Mesendoderm (in vitro differentiated cells): ENCODE data around the gene MOB2.

ENCODE experiments used
- DNase-seq: peaks from one replicate; pipeline ENCODE4 v3.0.0; 2013
- H2AK5ac ChIP-seq: 2 replicates; pipeline ENCODE4 v1.6.1; 2013; ENCODE audit warnings: low read length, inconsistent platforms
- H2BK120ac ChIP-seq: 2 replicates; pipeline ENCODE4 v1.6.1; 2013; ENCODE audit warnings: low read depth, mild to moderate bottlenecking, low read length, moderate library complexity, mixed read lengths
- H2BK15ac ChIP-seq: replicated peaks from 2 replicates; pipeline ENCODE4 v1.6.1; 2013; ENCODE audit warnings: low read depth, mild to moderate bottlenecking, moderate library complexity
- H2BK5ac ChIP-seq: 2 replicates; pipeline ENCODE4 v1.6.1; 2013; ENCODE audit warnings: low read length, inconsistent platforms
- H3K18ac ChIP-seq: 2 replicates; pipeline ENCODE4 v1.6.1; 2013; ENCODE audit warnings: mild to moderate bottlenecking, low read length, mixed read lengths
- H3K23ac ChIP-seq: one replicate; pipeline ENCODE4 v1.6.1; 2013; ENCODE audit warnings: low read length
- H3K27ac ChIP-seq: 2 replicates; pipeline ENCODE4 v1.5.1; 2013; ENCODE audit warnings: low read depth, mild to moderate bottlenecking, inconsistent platforms, low read length, moderate library complexity
- H3K27me3 ChIP-seq: 2 replicates; pipeline ENCODE4 v1.6.1; 2013; ENCODE audit warnings: low read length, control low read depth, mild to moderate bottlenecking, inconsistent platforms; ENCODE audit not compliant: insufficient read depth, poor library complexity
- H3K36me3 ChIP-seq: 2 replicates; pipeline ENCODE4 v1.6.1; 2013; ENCODE audit warnings: low read length, inconsistent platforms; ENCODE audit not compliant: control insufficient read depth, insufficient read depth
- H3K4ac ChIP-seq: one replicate; pipeline ENCODE4 v1.6.1; 2013; ENCODE audit warnings: low read depth, mild to moderate bottlenecking, low read length, moderate library complexity
- H3K4me1 ChIP-seq: 2 replicates; pipeline ENCODE4 v1.6.1; 2013; ENCODE audit warnings: low read depth, low read length, inconsistent platforms; ENCODE audit not compliant: control insufficient read depth
- H3K4me2 ChIP-seq: 2 replicates; pipeline ENCODE4 v1.6.1; 2013; ENCODE audit warnings: low read length
- H3K4me3 ChIP-seq: 2 replicates; pipeline ENCODE4 v1.5.1; 2013; ENCODE audit warnings: mild to moderate bottlenecking, low read length
- H3K56ac ChIP-seq: one replicate; pipeline ENCODE4 v1.6.1; 2013; ENCODE audit warnings: low read length
- H3K79me1 ChIP-seq: 2 replicates; pipeline ENCODE4 v1.6.1; 2013; ENCODE audit warnings: low read length, inconsistent platforms
- H3K79me2 ChIP-seq: 2 replicates; pipeline ENCODE4 v1.6.1; 2013; ENCODE audit warnings: mild to moderate bottlenecking, low read length; ENCODE audit not compliant: control insufficient read depth, insufficient read depth
- H3K9ac ChIP-seq: 2 replicates; pipeline ENCODE4 v1.6.1; 2013; ENCODE audit warnings: low read length, inconsistent platforms
- H4K5ac ChIP-seq: one replicate; pipeline ENCODE4 v1.6.1; 2013; ENCODE audit warnings: low read length
- H4K8ac ChIP-seq: one replicate; pipeline ENCODE4 v1.6.1; 2013; ENCODE audit warnings: low read depth, mild to moderate bottlenecking, control low read depth, low read length, moderate library complexity
- WGBS: extraction: QIAGEN DNeasy Blood & Tissue Kit; methylation state at CpG from one replicate; pipeline ENCODE4 v1.1.7; 2013; ENCODE audit warnings: low lambda C conversion rate, missing lambda C conversion rate; ENCODE audit not compliant: insufficient coverage; ENCODE audit errors: extremely low coverage; 5-methylcytosine and 5-hydroxymethylcytosine counted together

MOB2 gene

DNA sequence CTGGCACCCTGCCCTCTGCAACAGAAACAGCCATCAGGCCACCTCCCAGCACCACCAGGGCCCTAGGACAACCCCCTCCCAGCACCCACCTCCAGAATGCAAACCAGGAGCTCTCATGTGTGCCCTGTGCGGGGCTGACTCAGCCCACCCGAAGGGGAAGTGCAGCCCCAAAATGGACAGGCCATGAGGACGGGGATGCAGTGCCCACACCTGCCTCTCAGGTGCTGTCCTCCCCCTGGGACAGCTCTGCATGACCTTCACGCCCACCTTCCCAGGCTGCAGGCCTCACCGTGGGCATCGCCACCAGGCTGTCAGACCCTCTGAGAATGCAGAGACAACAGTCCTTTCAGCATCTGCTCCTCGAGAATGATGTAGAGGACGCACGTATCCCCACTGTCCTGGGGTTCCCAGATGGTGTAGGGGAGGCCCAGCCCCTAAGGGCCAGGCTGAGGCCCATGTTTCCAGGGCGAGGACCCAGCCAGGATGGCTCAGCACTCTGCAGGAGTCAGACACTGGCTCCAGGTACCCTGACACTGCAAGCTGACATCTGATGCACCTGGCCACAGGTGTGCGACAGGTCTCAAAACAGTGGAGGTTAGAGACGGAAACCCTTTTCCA, 13.5 kb downstream of the MOB2 start:
- H3K4me1 ChIP-seq, result no peaks in the 10 kb centered on the region
- DNase-seq, result no peak
- no CpG with 5 or more reads among the region's 12 CpGs for WGBS

DNA sequence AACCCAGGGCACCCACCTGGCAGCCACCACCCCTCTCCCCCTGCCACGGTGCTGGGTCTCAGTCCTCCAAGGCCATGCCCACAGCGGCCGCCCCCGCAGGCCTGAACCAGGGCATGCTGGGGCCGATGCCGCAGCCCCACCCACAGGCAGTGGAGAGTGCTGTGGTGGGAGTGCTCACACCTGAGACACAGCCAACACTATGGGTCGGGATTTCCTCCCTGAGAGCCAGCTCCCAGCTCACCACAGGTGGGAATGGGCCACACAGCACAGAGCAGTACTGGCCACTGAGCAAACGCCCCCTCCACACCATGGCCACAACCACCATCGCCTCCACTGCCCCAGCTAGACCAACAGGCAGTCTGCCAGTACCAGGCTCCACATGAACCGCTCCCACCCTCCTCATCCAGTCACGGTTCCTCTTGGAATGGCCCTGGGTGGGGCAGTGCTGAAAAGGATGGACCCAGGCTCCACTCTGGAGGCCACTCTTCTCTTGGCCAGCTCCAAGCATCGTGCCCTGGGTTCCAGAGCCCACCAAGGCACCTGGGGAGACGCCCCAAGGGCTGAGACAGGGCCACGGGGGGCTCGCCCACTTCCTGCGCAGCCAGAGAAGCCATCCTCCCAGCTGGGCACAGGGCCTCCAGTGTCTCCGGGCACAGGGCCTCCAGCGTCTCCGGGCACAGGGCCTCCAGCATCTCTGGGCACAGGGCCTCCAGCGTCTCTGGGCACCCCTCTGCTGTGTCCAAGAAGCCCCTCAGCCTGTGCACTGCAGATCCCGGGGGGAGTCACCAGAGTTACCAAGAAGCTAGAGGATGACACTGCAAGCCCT, 14.2 kb downstream of the MOB2 start:
- Histone ChIP-seq H4K5ac (no peak overlapping the region), H3K79me1 (no peaks in the 10 kb centered on the region), H3K56ac (no peak overlapping the region), H3K79me2 (no peaks in the 10 kb centered on the region), H4K8ac (no peak overlapping the region), H3K4me3 (no peak overlapping the region), H3K23ac (no peak overlapping the region), H3K27ac (no peak overlapping the region), H3K4me1 (no peaks in the 10 kb centered on the region), H3K4ac (no peak overlapping the region), H2BK5ac (no peak overlapping the region), H3K4me2 (no peak overlapping the region), H3K27me3 (no peaks in the 10 kb centered on the region), H2AK5ac (no peak overlapping the region), H2BK120ac (no peak overlapping the region), H2BK15ac (no peak overlapping the region), H3K9ac (no peak overlapping the region), H3K18ac (no peak overlapping the region), H3K36me3 (no peaks in the 10 kb centered on the region)
- DNase-seq, result no peak
- no CpG with 5 or more reads among the region's 21 CpGs for WGBS

More for the DNA sequence above, 13.5 kb downstream of the MOB2 start:
- Histone ChIP-seq H4K5ac (no peak overlapping the region), H3K9ac (no peak overlapping the region), H3K36me3 (no peaks in the 10 kb centered on the region), H3K18ac (no peak overlapping the region), H3K27me3 (no peaks in the 10 kb centered on the region), H2BK120ac (no peak overlapping the region), H3K4ac (no peak overlapping the region), H3K4me3 (no peak overlapping the region), H3K27ac (no peak overlapping the region), H3K79me2 (no peaks in the 10 kb centered on the region), H4K8ac (no peak overlapping the region), H2AK5ac (no peak overlapping the region), H3K4me2 (no peak overlapping the region), H2BK5ac (no peak overlapping the region), H3K23ac (no peak overlapping the region), H3K56ac (no peak overlapping the region), H3K79me1 (no peaks in the 10 kb centered on the region), H2BK15ac (no peak overlapping the region)

DNA sequence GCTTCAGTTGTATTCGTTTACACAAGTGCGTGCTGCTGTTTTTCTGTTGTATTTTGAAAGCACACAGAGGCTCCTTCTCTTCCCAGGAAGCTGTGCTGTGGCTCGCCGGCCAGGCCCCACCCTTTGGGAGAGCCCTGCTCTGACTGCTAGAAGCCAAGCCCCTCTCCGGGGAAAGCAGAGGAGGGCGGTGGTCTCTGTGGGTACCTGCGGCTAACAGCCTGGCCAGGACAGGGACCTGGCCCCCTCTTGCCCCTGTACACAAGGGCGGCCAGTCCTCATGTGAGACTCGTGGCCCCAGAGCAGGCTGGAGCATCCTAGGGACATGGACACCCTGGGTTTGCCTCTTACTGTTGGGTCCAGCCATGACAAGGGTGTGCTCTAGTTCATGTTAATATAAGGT, 14.8 kb downstream of the MOB2 start:
- Histone ChIP-seq H3K36me3 (no peaks in the 10 kb centered on the region), H3K27me3 (no peaks in the 10 kb centered on the region), H2BK120ac (no peak overlapping the region), H3K23ac (no peak overlapping the region), H4K8ac (no peak overlapping the region), H3K4me2 (no peak overlapping the region), H4K5ac (no peak overlapping the region), H3K27ac (no peak overlapping the region), H3K79me1 (no peaks in the 10 kb centered on the region), H3K79me2 (no peaks in the 10 kb centered on the region), H3K4ac (no peak overlapping the region), H3K56ac (no peak overlapping the region), H3K4me3 (no peak overlapping the region), H2AK5ac (no peak overlapping the region), H2BK15ac (no peak overlapping the region), H2BK5ac (no peak overlapping the region), H3K9ac (no peak overlapping the region), H3K4me1 (no peaks in the 10 kb centered on the region), H3K18ac (no peak overlapping the region)
- DNase-seq, result no peak
- no CpG with 5 or more reads among the region's 9 CpGs for WGBS

DNA sequence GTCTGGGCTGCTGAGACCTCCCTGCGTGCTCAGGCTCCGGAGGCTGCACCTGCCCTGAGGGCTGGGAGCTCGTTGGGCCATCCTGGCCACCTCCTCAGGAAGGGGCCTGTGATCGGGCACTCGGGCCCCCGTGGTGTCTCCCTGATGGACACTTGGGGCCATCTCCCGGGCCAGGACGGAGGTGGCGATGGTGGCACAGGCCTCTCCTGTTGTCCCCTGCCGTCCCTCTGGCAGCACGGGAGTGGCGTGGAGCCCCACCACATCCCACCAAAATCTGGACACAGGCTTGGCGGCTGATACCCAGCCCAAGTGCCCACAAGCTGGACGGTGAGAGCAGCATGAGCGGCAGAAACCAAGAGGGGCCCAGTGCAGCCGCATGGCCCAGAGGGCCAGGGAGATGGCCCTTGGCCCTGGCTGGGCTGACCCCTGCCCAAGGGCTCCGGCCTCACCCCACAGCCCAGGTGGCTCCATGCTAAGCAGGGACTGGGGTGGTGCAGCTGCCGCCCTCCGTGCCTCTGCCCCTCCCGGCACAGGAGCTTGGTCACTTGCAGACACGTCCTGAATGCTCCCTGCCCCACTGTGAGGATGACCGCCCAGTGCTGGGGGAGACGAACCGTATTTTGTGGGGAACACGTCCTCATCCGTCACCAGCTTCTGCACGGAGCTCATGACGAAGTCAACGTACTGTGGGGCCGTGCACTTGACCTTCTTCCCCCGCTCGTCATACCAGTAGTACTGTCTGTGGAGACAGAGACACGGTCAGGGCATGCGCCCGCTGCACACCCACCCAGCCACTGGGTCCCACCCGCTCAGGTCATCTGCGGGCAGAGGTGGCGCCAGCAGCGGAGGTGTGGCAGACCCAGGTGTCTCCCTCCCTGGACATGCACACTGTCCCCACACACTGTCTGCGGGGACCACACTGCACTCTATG, 15.6 kb downstream of the MOB2 start:
- no CpG with 5 or more reads among the region's 40 CpGs for WGBS
- Histone ChIP-seq H3K27me3 (no peaks in the 10 kb centered on the region), H2BK15ac (no peak overlapping the region), H3K9ac (no peak overlapping the region), H3K27ac (no peak overlapping the region), H3K4me3 (no peak overlapping the region), H4K8ac (no peak overlapping the region), H3K4ac (no peak overlapping the region), H3K56ac (no peak overlapping the region), H4K5ac (no peak overlapping the region), H3K4me1 (no peaks in the 10 kb centered on the region), H3K79me1 (no peaks in the 10 kb centered on the region), H3K23ac (no peak overlapping the region), H2BK120ac (no peak overlapping the region), H2BK5ac (no peak overlapping the region), H3K79me2 (no peaks in the 10 kb centered on the region), H2AK5ac (no peak overlapping the region), H3K36me3 (no peaks in the 10 kb centered on the region), H3K4me2 (no peak overlapping the region), H3K18ac (no peak overlapping the region)
- DNase-seq, result no peak

DNA sequence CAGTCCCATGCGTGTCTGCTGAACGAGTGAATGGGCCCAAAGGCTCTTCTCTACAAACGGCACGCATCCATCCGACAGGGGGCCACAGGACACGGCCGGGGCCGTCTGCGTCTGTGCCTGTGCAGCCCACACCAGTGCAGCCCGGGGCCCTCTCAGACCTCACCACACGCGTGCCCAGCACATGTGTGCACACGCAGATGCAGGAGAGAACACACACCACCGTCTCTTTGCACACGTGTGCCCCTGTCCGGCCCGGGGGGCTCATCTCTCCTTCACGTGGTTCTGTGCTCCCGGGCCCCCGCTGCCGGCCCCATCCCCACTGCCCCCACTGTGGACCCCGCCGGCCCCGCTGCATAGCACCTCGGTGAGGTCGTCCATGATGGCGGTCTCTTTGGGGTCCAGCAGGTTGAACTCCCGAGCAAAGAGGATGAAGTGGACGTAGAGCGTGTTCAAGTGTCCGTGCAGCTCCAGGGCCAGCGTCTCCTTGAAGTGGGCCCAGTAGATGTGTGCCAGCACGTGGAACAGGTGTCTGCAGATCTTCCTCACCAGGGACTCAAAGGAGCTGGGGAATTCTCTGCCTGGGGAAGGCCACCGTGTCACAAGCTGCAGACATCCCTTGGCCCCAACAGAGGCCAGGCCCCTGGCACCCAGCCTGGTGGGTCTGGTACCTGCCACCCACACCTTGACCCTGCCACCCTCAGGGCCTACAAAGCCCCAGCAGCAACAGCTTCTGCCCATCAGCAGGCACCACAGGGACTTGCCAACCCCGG, 16.5 kb downstream of the MOB2 start:
- H3K27me3 ChIP-seq, result no peaks in the 10 kb centered on the region
- no peak overlapping the region for H4K8ac ChIP-seq
- H3K4me1 ChIP-seq, result no peaks in the 10 kb centered on the region
- no peak overlapping the region for H2BK5ac ChIP-seq
- H2BK120ac ChIP-seq, result no peak overlapping the region
- no peak overlapping the region for H3K4ac ChIP-seq
- H3K79me1 ChIP-seq, result no peaks in the 10 kb centered on the region
- H4K5ac ChIP-seq, result no peak overlapping the region
- WGBS, result no CpG with 5 or more reads among the region's 35 CpGs
- no peak overlapping the region for H3K4me2 ChIP-seq
- no peak overlapping the region for H3K23ac ChIP-seq
- no peak overlapping the region for H2AK5ac ChIP-seq
- no peak overlapping the region for H3K56ac ChIP-seq
- H3K9ac ChIP-seq, result no peak overlapping the region
- no peaks in the 10 kb centered on the region for H3K36me3 ChIP-seq
- H3K27ac ChIP-seq, result no peak overlapping the region
- no peak overlapping the region for H3K18ac ChIP-seq
- no peak for DNase-seq
- H3K79me2 ChIP-seq, result no peaks in the 10 kb centered on the region
- no peak overlapping the region for H3K4me3 ChIP-seq
- H2BK15ac ChIP-seq, result no peak overlapping the region
